Liver (tissue), 3 donors: Measurements from ENCODE around the gene LGALS7B.

ENCODE experiments used
- CTCF ChIP-seq: fragments of 150-350 bp; IDR thresholded peaks from 2 replicates; pipeline ENCODE4 v1.5.1; 2017; ENCODE audit warnings: improper control_type of control experiment, low read depth, low read length; ENCODE audit not compliant: missing input control
- EGR1 ChIP-seq, 2 donors: IDR thresholded peaks; 2 replicates each; pipeline ENCODE4 v1.6.1; 2016 to 2018; ENCODE audit warnings: antibody characterized with exemption in 2 of 2, low read depth in 2 of 2
- FOXA1 ChIP-seq: IDR thresholded peaks from 2 replicates; pipeline ENCODE4 v1.6.1; 2016; ENCODE audit warnings: antibody characterized with exemption
- GABPA ChIP-seq, 2 donors: IDR thresholded peaks in 1 of 2; conservative IDR thresholded peaks in 1 of 2; 2 replicates each; pipeline ENCODE4 v1.6.1; 2016; ENCODE audit warnings: antibody characterized with exemption in 2 of 2, mild to moderate bottlenecking in 1 of 2, moderate library complexity in 1 of 2
- HNF4A ChIP-seq, 2 donors: conservative IDR thresholded peaks; 2 replicates each; pipeline ENCODE4 v1.6.1; 2016; ENCODE audit warnings: antibody characterized with exemption in 2 of 2, mild to moderate bottlenecking in 2 of 2
- HNF4G ChIP-seq: IDR thresholded peaks from 2 replicates; pipeline ENCODE4 v1.6.1; 2016; ENCODE audit warnings: antibody characterized with exemption
- JUND ChIP-seq, 2 donors: IDR thresholded peaks; 2 replicates each; pipeline ENCODE4 v1.6.1; 2016; ENCODE audit warnings: antibody characterized with exemption in 2 of 2
- RAD21 ChIP-seq, 2 donors: IDR thresholded peaks; 2 replicates each; pipeline ENCODE4 v1.6.1; 2016; ENCODE audit warnings: antibody characterized with exemption in 2 of 2, mild to moderate bottlenecking in 2 of 2
- REST ChIP-seq: IDR thresholded peaks from 2 replicates; pipeline ENCODE4 v1.6.1; 2016; ENCODE audit warnings: antibody characterized with exemption, mild to moderate bottlenecking
- SP1 ChIP-seq: IDR thresholded peaks from 2 replicates; pipeline ENCODE4 v1.6.1; 2018; ENCODE audit warnings: antibody characterized with exemption, mild to moderate bottlenecking
- TAF1 ChIP-seq: conservative IDR thresholded peaks from 2 replicates; pipeline ENCODE4 v1.6.1; 2016; ENCODE audit warnings: antibody characterized with exemption, mild to moderate bottlenecking
- YY1 ChIP-seq: IDR thresholded peaks from 2 replicates; pipeline ENCODE4 v1.6.1; 2016; ENCODE audit warnings: antibody characterized with exemption, mild to moderate bottlenecking
- ZBTB33 ChIP-seq: IDR thresholded peaks from 2 replicates; pipeline ENCODE4 v1.6.1; 2016; ENCODE audit warnings: antibody characterized with exemption
- donor health status: healthy.
- donor health status: healthy.

- no peak for TF ChIP-seq CTCF
- no peak for TF ChIP-seq GABPA (IDR thresholded peaks at IDR 0.05 in 1 of 2, conservative IDR thresholded peaks at IDR 0.05 in 1 of 2)
- no peak for TF ChIP-seq SP1
- TF ChIP-seq HNF4A (conservative IDR thresholded peaks at IDR 0.05): no peak
- no peak for TF ChIP-seq TAF1
- no peak for TF ChIP-seq EGR1 (IDR thresholded peaks at IDR 0.05; ENCODE audit: low read depth in 2 of 2)
- no peak for TF ChIP-seq YY1
- no peak for TF ChIP-seq REST
- TF ChIP-seq RAD21 (IDR thresholded peaks at IDR 0.05): no peak
- TF ChIP-seq FOXA1: no peak
- TF ChIP-seq HNF4G: no peak
- TF ChIP-seq ZBTB33: no peak
- TF ChIP-seq JUND (IDR thresholded peaks at IDR 0.05): no peak
Observed at GRCh38 chr19:38740932-38741331, 48.1 kb upstream of the LGALS7B start.
